ENCODE data around the gene LURAP1L. TPM values are rescaled to one million over a fixed set of nuclear protein-coding genes. Genes with fewer than 3 reads are reported as not detected.

LURAP1L gene
- total RNA-seq, 4 donors from 2014 or later: 12.5 to 22.8 (median 14.3) TPM

- no peak for TF ChIP-seq EP300 (IDR thresholded peaks at IDR 0.05)
- no peak for TF ChIP-seq CTCF (IDR thresholded peaks at IDR 0.05)
- no peak for TF ChIP-seq POLR2A (IDR thresholded peaks at IDR 0.05)
- no peak for DNase-seq (ENCODE audit: low spot score in 2 of 2)
- Histone ChIP-seq H3K4me1 (no peaks in the 10 kb centered on the region), H3K9me3 (no peaks in the 10 kb centered on the region), H3K4me3 (no peak overlapping the region), H3K27ac (no peak overlapping the region), H3K36me3 (no peaks in the 10 kb centered on the region), H3K27me3 (no peaks in the 10 kb centered on the region)
- 85 to 89% methylated on average over 3 of the region's 3 CpGs for WGBS, 2 donors
These were observed 20.9 kb upstream of the LURAP1L start for GRCh38 chr9:12753931-12754330.

- Histone ChIP-seq H3K4me3 (no peak overlapping the region), H3K36me3 (no peaks in the 10 kb centered on the region), H3K4me1 (no peaks in the 10 kb centered on the region), H3K9me3 (no peaks in the 10 kb centered on the region), H3K27ac (no peak overlapping the region), H3K27me3 (no peaks in the 10 kb centered on the region)
- WGBS, 2 donors: 27 to 29% methylated on average over 1 of the region's 1 CpG
- TF ChIP-seq CTCF (IDR thresholded peaks at IDR 0.05) (no peak), EP300 (IDR thresholded peaks at IDR 0.05) (no peak), POLR2A (IDR thresholded peaks at IDR 0.05) (no peak)
- no peak for DNase-seq (ENCODE audit: low spot score in 2 of 2)
These were observed 15.1 kb upstream of the LURAP1L start for GRCh38 chr9:12759761-12760160.

GRCh38 chr9:12760758-12761157 is 14.1 kb upstream of the LURAP1L start:
- Histone ChIP-seq H3K4me1 (no peaks in the 10 kb centered on the region), H3K4me3 (no peak overlapping the region), H3K36me3 (no peaks in the 10 kb centered on the region), H3K9me3 (no peaks in the 10 kb centered on the region), H3K27me3 (no peaks in the 10 kb centered on the region), H3K27ac (no peak overlapping the region)
- no peak for DNase-seq (ENCODE audit: low spot score in 2 of 2)
- WGBS, 2 donors: 1% methylated on average over 2 of the region's 2 CpGs
- no peak for TF ChIP-seq CTCF (IDR thresholded peaks at IDR 0.05)

- Histone ChIP-seq H3K36me3 (no peaks in the 10 kb centered on the region), H3K27ac (no peak overlapping the region), H3K27me3 (no peaks in the 10 kb centered on the region), H3K4me1 (no peaks in the 10 kb centered on the region), H3K4me3 (no peak overlapping the region), H3K9me3 (no peaks in the 10 kb centered on the region)
- 75 to 82% methylated on average over 1 of the region's 1 CpG for WGBS, 2 donors
- no peak for DNase-seq (ENCODE audit: low spot score in 2 of 2)
- TF ChIP-seq CTCF (IDR thresholded peaks at IDR 0.05) (no peak), POLR2A (IDR thresholded peaks at IDR 0.05) (no peak), EP300 (IDR thresholded peaks at IDR 0.05) (no peak)
These were observed 10.7 kb upstream of the LURAP1L start for GRCh38 chr9:12764150-12764549.

GRCh38 chr9:12765088-12765798 is 9.6 kb upstream of the LURAP1L start:
- DNase-seq (ENCODE audit: low spot score in 2 of 2): no peak
- Histone ChIP-seq H3K36me3 (no peaks in the 10 kb centered on the region), H3K27ac (no peak overlapping the region), H3K4me3 (no peak overlapping the region), H3K27me3 (no peaks in the 10 kb centered on the region), H3K9me3 (no peaks in the 10 kb centered on the region), H3K4me1 (no peaks in the 10 kb centered on the region)
- 90 to 91% methylated on average over 1 of the region's 1 CpG for WGBS, 2 donors
- TF ChIP-seq CTCF (IDR thresholded peaks at IDR 0.05): no peak
- no peak for TF ChIP-seq POLR2A (IDR thresholded peaks at IDR 0.05)
- TF ChIP-seq EP300 (IDR thresholded peaks at IDR 0.05): no peak

Measured in tibial nerve (tissue), 4 donors.